Adrenal gland (tissue), 12 donors: Measurements from ENCODE around the gene KYNU. TPM values are rescaled to one million over a fixed set of nuclear protein-coding genes. Genes with fewer than 3 reads are reported as not detected.

Source experiments
- DNase-seq, 7 donors: peaks; one replicate each; pipeline ENCODE4 v3.0.0-alpha.2; 2019 to 2020
- H3K27ac ChIP-seq, 5 donors: fragments of 200-600 bp; sonication (generic) in 4 of 5; 1 replicate in 3 of 5; 2 replicates in 2 of 5; pipeline versions ENCODE4 v1.5.1 to v1.8.0; 2016 to 2020; ENCODE audit warnings: mild to moderate bottlenecking in 1 of 5
- H3K27me3 ChIP-seq: fragments of 200-600 bp; 2 replicates; pipeline ENCODE4 v1.8.0; 2021
- H3K36me3 ChIP-seq, 2 donors: fragments of 200-600 bp; replicated peaks in 1 of 2; 1 replicate in 1 of 2; 2 replicates in 1 of 2; pipeline versions ENCODE4 v1.5.1 to v1.8.0; 2018 to 2022
- H3K4me1 ChIP-seq, 2 donors: fragments of 200-600 bp; replicated peaks in 1 of 2; 1 replicate in 1 of 2; 2 replicates in 1 of 2; pipeline versions ENCODE4 v1.5.1 to v1.8.0; 2018 to 2021
- H3K4me3 ChIP-seq, 4 donors: fragments of 200-600 bp; sonication (generic) in 3 of 4; one replicate each; pipeline ENCODE4 v1.5.1; 2016 to 2018
- H3K9me3 ChIP-seq, 3 donors: fragments of 200-600 bp; sonication (generic) in 1 of 3; replicated peaks in 1 of 3; 1 replicate in 2 of 3; 2 replicates in 1 of 3; pipeline versions ENCODE4 v1.5.1 to v1.8.0; 2016 to 2021
- POLR2A ChIP-seq, 2 donors: fragments of 450-650 bp; IDR thresholded peaks; one replicate each; pipeline ENCODE4 v1.6.1; 2017; ENCODE audit warnings: antibody characterized with exemption in 2 of 2, mild to moderate bottlenecking in 2 of 2, moderate library complexity in 1 of 2
- WGBS, 4 donors: extraction: QIAGEN DNeasy Blood & Tissue Kit in 2 of 4; methylation state at CpG; one replicate each; pipeline versions ENCODE4 v1.1.5 to v1.1.7; 2013 to 2017; 5-methylcytosine and 5-hydroxymethylcytosine counted together
- intact Hi-C, 2 donors: fragments of 100-400 bp; cut with DNase I; formaldehyde crosslinking; loops; one replicate each; pipeline versions ENCODE4 v1.14.1 to v1.15.0; 2022 to 2023
- polyA plus RNA-seq, 3 donors: library from polyadenylated mRNA; stranded (reverse); fragments of 200-250 nt in 2 of 3; fragments of 350-450 nt in 1 of 3; fragmentation: Illumina TruSeq in 1 of 3; extraction: RNeasy Lipid Tissue Mini Kit (QIAGEN cat#74804) in 1 of 3; gene quantifications; one replicate each; pipeline ENCODE4 v1.2.3, GENCODE V29; 2013 to 2014
- total RNA-seq, 9 donors: library from RNA; depleted of rRNA in 4 of 9; stranded (reverse); fragments of >200 nt in 4 of 9; fragments of 120-200 nt in 1 of 9; fragmentation: NEBNext Ultra II Directional in 1 of 9; extraction: Animal tissue kit (Norgen Biotek cat#: 25700) in 1 of 9; gene quantifications; one replicate each; pipeline versions ENCODE4 v1.1.0 to v1.2.4, GENCODE V29; 2013 to 2023
- TF ChIP-seq, protein P1 (sequence below), 6 experiments: fragments of 450-650 bp in 4 of 6; fragments of 200-600 bp in 2 of 6; sonication (generic) in 1 of 6; IDR thresholded peaks; 1 replicate in 5 of 6; 2 replicates in 1 of 6; pipeline versions ENCODE4 v1.5.1 to v1.8.0; 2016 to 2021; ENCODE audit warnings: antibody characterized with exemption in 6 of 6, mild to moderate bottlenecking in 2 of 6, moderate library complexity in 1 of 6
- donor health status: healthy with polysubstance abuse.
- donor health status: Bipolar disorder and iron deficiency.
- donor health status: DM: yes; HTN: yes; CAD: no.
- donor health status: DM: no; HTN: no; CAD: no.
- donor health status: DM: no; HTN: no; CAD: no.
- donor health status: DM: yes; HTN: yes; CAD: no.

The KYNU gene
- total and polyA plus RNA-seq, 12 donors = 1.9 to 30.2 (median 9.2) TPM

DNA sequence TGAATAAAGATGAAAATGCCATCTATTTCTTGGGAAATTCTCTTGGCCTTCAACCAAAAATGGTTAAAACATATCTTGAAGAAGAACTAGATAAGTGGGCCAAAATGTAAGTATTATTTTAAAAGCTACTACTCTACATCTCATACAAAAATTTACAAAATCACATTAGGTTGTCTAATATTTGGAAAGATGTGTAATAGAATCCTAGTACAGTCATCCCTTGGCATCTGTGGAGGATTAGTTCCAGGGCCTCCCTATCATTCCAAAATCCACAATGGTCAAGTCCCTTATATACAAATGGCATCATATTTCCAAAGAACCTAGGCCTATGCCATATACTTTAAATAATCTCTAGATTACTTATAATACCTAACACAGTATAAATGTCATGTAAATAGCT lies 41.2 kb downstream of the KYNU start:
- intact Hi-C loops = no loop called here
- TF ChIP-seq, protein P1, sequence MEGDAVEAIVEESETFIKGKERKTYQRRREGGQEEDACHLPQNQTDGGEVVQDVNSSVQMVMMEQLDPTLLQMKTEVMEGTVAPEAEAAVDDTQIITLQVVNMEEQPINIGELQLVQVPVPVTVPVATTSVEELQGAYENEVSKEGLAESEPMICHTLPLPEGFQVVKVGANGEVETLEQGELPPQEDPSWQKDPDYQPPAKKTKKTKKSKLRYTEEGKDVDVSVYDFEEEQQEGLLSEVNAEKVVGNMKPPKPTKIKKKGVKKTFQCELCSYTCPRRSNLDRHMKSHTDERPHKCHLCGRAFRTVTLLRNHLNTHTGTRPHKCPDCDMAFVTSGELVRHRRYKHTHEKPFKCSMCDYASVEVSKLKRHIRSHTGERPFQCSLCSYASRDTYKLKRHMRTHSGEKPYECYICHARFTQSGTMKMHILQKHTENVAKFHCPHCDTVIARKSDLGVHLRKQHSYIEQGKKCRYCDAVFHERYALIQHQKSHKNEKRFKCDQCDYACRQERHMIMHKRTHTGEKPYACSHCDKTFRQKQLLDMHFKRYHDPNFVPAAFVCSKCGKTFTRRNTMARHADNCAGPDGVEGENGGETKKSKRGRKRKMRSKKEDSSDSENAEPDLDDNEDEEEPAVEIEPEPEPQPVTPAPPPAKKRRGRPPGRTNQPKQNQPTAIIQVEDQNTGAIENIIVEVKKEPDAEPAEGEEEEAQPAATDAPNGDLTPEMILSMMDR (IDR thresholded peaks at IDR 0.05) = no peak
- TF ChIP-seq POLR2A (IDR thresholded peaks at IDR 0.05) = no peak

DNA sequence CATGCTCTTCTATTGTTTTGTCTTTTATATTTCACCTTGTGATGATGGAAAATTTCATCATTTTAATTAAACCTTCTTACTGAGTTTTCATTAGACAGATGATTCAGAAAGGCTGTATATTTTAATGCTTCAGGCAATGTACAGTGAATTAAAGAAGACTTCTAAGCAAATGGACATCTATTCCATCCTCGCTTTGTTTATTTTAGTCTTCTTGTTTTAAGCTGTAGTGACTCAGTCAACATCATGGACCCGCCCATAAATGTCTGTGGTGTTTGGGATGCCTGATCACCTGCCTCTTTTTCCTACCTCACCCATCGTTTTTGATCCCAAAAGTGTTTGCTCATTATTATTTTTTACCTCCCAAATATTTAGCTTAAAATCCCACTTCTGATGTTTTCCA lies 43.1 kb downstream of the KYNU start:
- Histone ChIP-seq H3K4me1 (no peaks in the 10 kb centered on the region), H3K27ac (no peak overlapping the region), H3K36me3 (no peaks in the 10 kb centered on the region), H3K4me3 (no peak overlapping the region), H3K9me3 (no peaks in the 10 kb centered on the region), H3K27me3 (no peaks in the 10 kb centered on the region)
- TF ChIP-seq, protein P1 (IDR thresholded peaks at IDR 0.05) = no peak
- no peak for TF ChIP-seq POLR2A (IDR thresholded peaks at IDR 0.05)
- 79 to 85% (median 82%) methylated on average over 3 of the region's 3 CpGs for WGBS, 4 donors
- DNase-seq = no peak
- intact Hi-C loops = no loop called here

More for the DNA sequence above, 41.2 kb downstream of the KYNU start:
- H3K36me3 ChIP-seq = no peaks in the 10 kb centered on the region
- H3K9me3 ChIP-seq = no peaks in the 10 kb centered on the region
- H3K27ac ChIP-seq = no peak overlapping the region
- no peaks in the 10 kb centered on the region for H3K4me1 ChIP-seq
- H3K4me3 ChIP-seq = no peak overlapping the region
- no peaks in the 10 kb centered on the region for H3K27me3 ChIP-seq
- no peak for DNase-seq

DNA sequence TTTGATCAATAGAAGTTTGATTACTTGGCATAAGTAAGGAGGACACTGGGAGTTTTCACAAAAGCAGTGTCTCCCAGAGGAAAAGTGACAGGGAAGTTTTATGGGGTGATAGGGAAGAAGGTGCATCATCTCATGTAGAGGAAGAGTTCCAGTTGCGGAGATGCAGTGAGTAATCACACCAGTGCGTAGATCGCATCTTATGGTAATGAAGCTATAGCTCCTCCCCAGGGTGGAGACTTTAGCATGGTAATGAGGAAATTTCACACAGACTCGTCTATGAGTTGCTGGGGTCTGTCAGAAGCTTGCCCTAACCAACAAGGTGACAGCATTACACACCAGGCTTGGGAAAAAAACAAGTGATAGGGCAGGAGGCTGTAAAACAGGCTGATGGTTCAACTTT lies 49.0 kb downstream of the KYNU start:
- intact Hi-C loops = no loop called here
- 77 to 97% (median 91%) methylated on average over 4 of the region's 4 CpGs for WGBS, 4 donors
- Histone ChIP-seq H3K4me1 (no peaks in the 10 kb centered on the region), H3K27me3 (no peaks in the 10 kb centered on the region), H3K9me3 (no peaks in the 10 kb centered on the region), H3K27ac (no peak overlapping the region), H3K4me3 (no peak overlapping the region), H3K36me3 (no peaks in the 10 kb centered on the region)
- DNase-seq = no peak
- no peak for TF ChIP-seq POLR2A (IDR thresholded peaks at IDR 0.05)
- TF ChIP-seq, protein P1 (IDR thresholded peaks at IDR 0.05) = no peak

DNA sequence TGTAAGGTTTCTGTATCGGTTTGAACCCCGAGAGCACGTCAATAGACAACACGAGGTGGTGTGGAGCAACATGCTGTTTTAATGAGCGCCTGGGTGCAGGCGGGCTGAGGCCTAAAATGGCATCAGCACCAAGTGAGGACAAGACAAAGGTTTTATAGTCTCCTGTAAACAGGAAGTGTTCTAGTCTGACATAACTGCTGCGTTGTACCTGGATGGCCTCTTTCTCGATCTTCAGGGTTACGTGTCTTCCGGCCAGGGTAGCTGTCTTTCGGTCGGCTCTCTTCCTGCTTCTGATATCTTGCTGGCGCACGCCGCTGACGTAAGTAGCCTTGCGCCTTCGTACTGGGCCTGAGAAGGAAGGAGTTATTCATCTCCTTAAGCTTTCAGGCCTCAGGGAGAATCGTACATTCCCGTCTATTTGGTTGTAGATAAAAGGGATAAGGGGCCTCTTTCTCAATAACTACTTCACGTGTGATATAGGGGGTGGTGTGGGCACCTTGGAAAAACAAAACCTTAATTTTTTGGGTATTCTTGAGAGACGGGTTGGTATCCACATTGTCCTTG lies 53.5 kb downstream of the KYNU start:
- intact Hi-C loops = no loop called here
- Histone ChIP-seq H3K9me3 (no peaks in the 10 kb centered on the region), H3K36me3 (no peaks in the 10 kb centered on the region), H3K4me3 (no peak overlapping the region), H3K4me1 (no peaks in the 10 kb centered on the region), H3K27me3 (no peaks in the 10 kb centered on the region), H3K27ac (no peak overlapping the region)
- no peak for DNase-seq
- TF ChIP-seq, protein P1 (IDR thresholded peaks at IDR 0.05) = no peak
- no peak for TF ChIP-seq POLR2A (IDR thresholded peaks at IDR 0.05)
- WGBS, 4 donors = 96 to 98% (median 97%) methylated on average over 21 to 22 of the region's 22 CpGs
